Embryonic facial prominence (tissue), 1 donor: ENCODE measurements around the gene INHBB.
A peak's percentile ranks its signal among the peaks of the same experiment; 100 is the strongest.

Experiments used
- DNase-seq: peaks from one replicate; pipeline ENCODE4 v3.0.0-alpha.2; 2016; ENCODE audit errors: extremely low spot score

Gene INHBB

GRCh38 chr2:120342446-120342845 is 3.5 kb upstream of the INHBB start:
- DNase-seq, result no peak

- DNase-seq, result no peak
Observed at GRCh38 chr2:120343100-120343432, 2.9 kb upstream of the INHBB start.

GRCh38 chr2:120343433-120344105 is 2.4 kb upstream of the INHBB start:
- no peak for DNase-seq

- no peak for DNase-seq
Observed at GRCh38 chr2:120344214-120344975, 1.5 kb upstream of the INHBB start.

GRCh38 chr2:120344976-120345581 is 857 bp upstream of the INHBB start:
- DNase-seq, result no peak

- DNase-seq, result no peak
Observed at GRCh38 chr2:120345608-120346007, 328 bp upstream of the INHBB start.

GRCh38 chr2:120346667-120347358 is 877 bp downstream of the INHBB start:
- no peak for DNase-seq

GRCh38 chr2:120347396-120348060 is 1.6 kb downstream of the INHBB start:
- no peak for DNase-seq

GRCh38 chr2:120348134-120348736 is 2.3 kb downstream of the INHBB start:
- DNase-seq, result no peak

- DNase-seq, result peak; percentile 23
Observed at GRCh38 chr2:120348737-120349439, 3.0 kb downstream of the INHBB start.

GRCh38 chr2:120349440-120349921 is 3.5 kb downstream of the INHBB start:
- no peak for DNase-seq

GRCh38 chr2:120350080-120350479 is 4.1 kb downstream of the INHBB start:
- no peak for DNase-seq

- DNase-seq, result no peak
Observed at GRCh38 chr2:120350801-120351320, 4.9 kb downstream of the INHBB start.

- DNase-seq, result no peak
Observed at GRCh38 chr2:120352696-120353590, 7.0 kb downstream of the INHBB start.

GRCh38 chr2:120353591-120353898 is 7.6 kb downstream of the INHBB start:
- DNase-seq, result no peak

GRCh38 chr2:120353931-120354330 is 8.0 kb downstream of the INHBB start:
- DNase-seq, result no peak

- no peak for DNase-seq
Observed at GRCh38 chr2:120354467-120354866, 8.5 kb downstream of the INHBB start.

- DNase-seq, result no peak
Observed at GRCh38 chr2:120354935-120355779, 9.2 kb downstream of the INHBB start.
